Activated CD4-positive, alpha-beta T cell treated with anti-CD3 and anti-CD28 coated beads, Interleukin-2, amount 10 ng/mL, durations not matched to agents 7 days and 5 days (primary cell): ENCODE measurements around the gene SFXN5. TPM values are rescaled to one million over a fixed set of nuclear protein-coding genes. Genes with fewer than 3 reads are reported as not detected.

Experiments
- CTCF ChIA-PET: fragments of 350-600 bp; sonication (Branson Sonifier 250); formaldehyde crosslinking; loops from one replicate; lab custom pipeline; 2021; ENCODE audit warnings: antibody characterized with exemption; lab: Charles Lee
- POLR2A ChIA-PET: fragments of 350-600 bp; sonication (Branson Sonifier 250); formaldehyde crosslinking; loops from one replicate; lab custom pipeline; 2021; ENCODE audit warnings: antibody characterized with exemption; lab: Charles Lee
- DNase-seq: peaks from one replicate; pipeline ENCODE4 v3.0.0-alpha.2; 2020
- H3K27ac Mint-ChIP-seq: one replicate; pipeline ENCODE4 v1.8.0; 2021; ENCODE audit warnings: mild to moderate bottlenecking, moderate library complexity, mixed read lengths
- H3K27me3 Mint-ChIP-seq: one replicate; pipeline ENCODE4 v1.8.0; 2021; ENCODE audit warnings: mixed read lengths
- H3K36me3 Mint-ChIP-seq: one replicate; pipeline ENCODE4 v1.8.0; 2021; ENCODE audit warnings: low read depth, mixed read lengths
- H3K4me1 Mint-ChIP-seq: one replicate; pipeline ENCODE4 v1.8.0; 2021; ENCODE audit warnings: mixed read lengths
- H3K4me3 Mint-ChIP-seq: one replicate; pipeline ENCODE4 v1.8.0; 2021; ENCODE audit warnings: mild to moderate bottlenecking, moderate library complexity, mixed read lengths
- H3K9me3 Mint-ChIP-seq: one replicate; pipeline ENCODE4 v1.8.0; 2021; ENCODE audit warnings: mixed read lengths
- total RNA-seq, 2 experiments: library from RNA; stranded (reverse); gene quantifications; one replicate each; pipeline ENCODE4 v1.2.3, GENCODE V29; 2021

Gene SFXN5
- total RNA-seq, 2 experiments from 2014 or later, result 7.0 to 10.0 TPM

DNA sequence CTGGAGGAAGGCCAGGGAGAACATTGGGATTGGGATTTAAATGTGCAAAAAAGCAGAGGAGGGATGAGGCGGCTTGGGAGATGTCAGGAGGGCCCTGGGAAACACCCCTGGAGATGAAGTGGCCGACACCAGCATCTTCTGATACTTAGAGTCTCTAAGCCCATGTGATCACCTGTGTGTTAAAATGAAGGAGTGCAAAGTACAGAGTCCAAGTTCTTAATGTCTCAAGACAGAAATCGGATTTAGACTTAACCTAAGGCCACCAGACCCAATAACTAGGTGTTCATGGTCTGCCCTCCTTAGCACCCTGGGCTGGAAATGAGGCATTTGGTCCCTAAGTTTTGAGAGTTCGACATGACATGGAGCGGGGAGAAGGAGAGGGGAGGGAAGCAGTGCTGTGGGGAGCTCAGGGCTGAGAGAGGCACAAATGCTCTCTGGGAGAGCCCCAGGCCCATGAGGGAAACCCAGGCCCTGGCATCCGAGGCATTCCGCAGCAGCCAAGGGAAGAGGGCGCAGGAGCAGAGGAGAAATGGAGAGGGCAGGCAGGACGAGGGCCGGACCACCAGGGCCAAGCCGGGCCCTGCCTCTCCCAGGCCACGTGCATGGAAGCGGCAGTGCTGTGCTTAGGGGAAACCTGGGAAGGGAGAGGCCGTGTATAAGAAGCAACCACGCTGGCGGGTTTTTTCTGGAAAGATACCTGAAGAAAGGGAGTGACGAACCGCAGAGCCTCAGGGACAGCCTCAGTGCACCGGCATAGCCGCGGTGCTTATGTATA, 63.3 kb downstream of the SFXN5 start:
- POLR2A ChIA-PET, result no interaction called here
- no peak for DNase-seq
- Mint-ChIP-seq H3K9me3 (no peaks in the 10 kb centered on the region), H3K4me3 (no peak overlapping the region), H3K4me1 (no peaks in the 10 kb centered on the region), H3K27me3 (no peaks in the 10 kb centered on the region), H3K36me3 (no peaks in the 10 kb centered on the region), H3K27ac (no peak overlapping the region)
- CTCF ChIA-PET, result interaction anchor here (1.2 kb wide), 1 partner anchor 120 kb away, joined by 3 read pairs; the partner anchor contains the start of gene SPR

GRCh38 chr2:73006969-73007710, 64.4 kb downstream of the SFXN5 start:
- CTCF ChIA-PET, result interaction anchor here (1.2 kb wide), 1 partner anchor 13 kb away, joined by 4 read pairs; no protein-coding TSS in a partner anchor
- POLR2A ChIA-PET, result no interaction called here
- H3K27me3 Mint-ChIP-seq, result no peaks in the 10 kb centered on the region
- no peaks in the 10 kb centered on the region for H3K4me1 Mint-ChIP-seq
- DNase-seq, result no peak
- H3K27ac Mint-ChIP-seq, result no peak overlapping the region
- no peaks in the 10 kb centered on the region for H3K36me3 Mint-ChIP-seq
- no peaks in the 10 kb centered on the region for H3K9me3 Mint-ChIP-seq
- no peak overlapping the region for H3K4me3 Mint-ChIP-seq

- H3K27me3 Mint-ChIP-seq, result no peaks in the 10 kb centered on the region
- H3K27ac Mint-ChIP-seq, result no peak overlapping the region
- CTCF ChIA-PET, result no interaction called here
- no peaks in the 10 kb centered on the region for H3K36me3 Mint-ChIP-seq
- POLR2A ChIA-PET, result no interaction called here
- no peak for DNase-seq
- no peaks in the 10 kb centered on the region for H3K4me1 Mint-ChIP-seq
- no peaks in the 10 kb centered on the region for H3K9me3 Mint-ChIP-seq
- H3K4me3 Mint-ChIP-seq, result no peak overlapping the region
Measured at GRCh38 chr2:73004889-73005596, 66.5 kb downstream of the SFXN5 start.

- Mint-ChIP-seq H3K4me3 (no peak overlapping the region), H3K9me3 (no peaks in the 10 kb centered on the region), H3K4me1 (no peaks in the 10 kb centered on the region), H3K36me3 (no peaks in the 10 kb centered on the region), H3K27me3 (no peaks in the 10 kb centered on the region), H3K27ac (no peak overlapping the region)
- ChIA-PET POLR2A (no interaction called here), CTCF (interaction anchor here (1.1 kb wide), 1 partner anchor 168 kb away, joined by 6 read pairs; no protein-coding TSS in a partner anchor)
- DNase-seq, result no peak
Measured at GRCh38 chr2:73004466-73004865, 67.0 kb downstream of the SFXN5 start.

- no peaks in the 10 kb centered on the region for H3K9me3 Mint-ChIP-seq
- no peak overlapping the region for H3K4me3 Mint-ChIP-seq
- no peak for DNase-seq
- no peaks in the 10 kb centered on the region for H3K27me3 Mint-ChIP-seq
- H3K27ac Mint-ChIP-seq, result no peak overlapping the region
- ChIA-PET CTCF (no interaction called here), POLR2A (no interaction called here)
- H3K4me1 Mint-ChIP-seq, result no peaks in the 10 kb centered on the region
- H3K36me3 Mint-ChIP-seq, result no peaks in the 10 kb centered on the region
Measured at GRCh38 chr2:73003027-73003426, 68.5 kb downstream of the SFXN5 start.

DNA sequence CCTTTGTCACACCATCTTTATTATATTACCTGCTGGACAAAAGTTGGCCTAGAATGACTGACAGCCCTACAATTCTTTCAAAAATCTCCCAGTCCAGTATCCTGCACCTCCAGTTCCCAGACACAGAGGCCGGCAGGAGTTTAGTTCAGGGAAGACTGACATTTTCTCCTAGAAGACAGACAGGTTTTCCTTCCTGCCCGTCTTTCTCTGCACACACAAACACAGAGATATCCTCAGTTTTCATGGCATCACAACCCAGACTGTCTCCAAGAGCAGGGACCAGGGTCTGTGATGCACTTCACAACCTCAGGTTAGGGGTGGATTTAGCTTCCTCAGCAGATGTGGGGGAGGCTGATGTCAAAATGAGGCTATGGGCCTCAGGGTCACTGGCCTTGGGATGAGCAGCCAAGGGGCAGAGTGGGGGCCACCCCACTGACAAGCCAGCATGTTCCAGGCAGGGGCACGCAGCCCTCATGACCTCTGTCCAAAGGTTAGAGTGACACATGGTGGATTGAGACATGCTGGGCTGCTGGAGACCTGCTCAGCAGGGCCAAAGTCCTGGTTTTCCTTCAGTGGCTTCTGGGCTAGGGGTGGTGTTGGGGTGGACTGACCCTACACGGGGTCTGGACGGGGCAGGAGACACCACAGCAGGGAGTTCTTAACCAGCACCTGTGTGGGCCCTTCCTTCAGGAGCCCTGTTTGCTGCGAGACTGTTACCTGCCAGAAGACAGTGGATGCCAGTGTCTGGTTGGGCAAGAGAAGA, 70.5 kb downstream of the SFXN5 start:
- Mint-ChIP-seq H3K4me1 (no peaks in the 10 kb centered on the region), H3K27me3 (no peaks in the 10 kb centered on the region), H3K4me3 (no peak overlapping the region), H3K9me3 (no peaks in the 10 kb centered on the region), H3K36me3 (no peaks in the 10 kb centered on the region), H3K27ac (no peak overlapping the region)
- POLR2A ChIA-PET, result no interaction called here
- no peak for DNase-seq
- CTCF ChIA-PET, result no interaction called here

GRCh38 chr2:72999729-73000725, 71.5 kb downstream of the SFXN5 start:
- no peak overlapping the region for H3K27ac Mint-ChIP-seq
- no peak for DNase-seq
- H3K4me3 Mint-ChIP-seq, result no peak overlapping the region
- ChIA-PET CTCF (interaction anchor here (1.4 to 2.5 kb wide), 3 partner anchors 16 to 177 kb away, joined by 3 to 9 read pairs (median 3); no protein-coding TSS in a partner anchor), POLR2A (no interaction called here)
- no peaks in the 10 kb centered on the region for H3K36me3 Mint-ChIP-seq
- H3K4me1 Mint-ChIP-seq, result no peaks in the 10 kb centered on the region
- no peaks in the 10 kb centered on the region for H3K27me3 Mint-ChIP-seq
- no peaks in the 10 kb centered on the region for H3K9me3 Mint-ChIP-seq

- Mint-ChIP-seq H3K9me3 (no peaks in the 10 kb centered on the region), H3K4me1 (no peaks in the 10 kb centered on the region), H3K27ac (no peak overlapping the region), H3K4me3 (no peak overlapping the region), H3K36me3 (no peaks in the 10 kb centered on the region), H3K27me3 (no peaks in the 10 kb centered on the region)
- no peak for DNase-seq
- POLR2A ChIA-PET, result no interaction called here
- CTCF ChIA-PET, result interaction anchor here (1.4 to 2.5 kb wide), 3 partner anchors 14 to 179 kb away, joined by 3 to 9 read pairs (median 3); no protein-coding TSS in a partner anchor
Measured at GRCh38 chr2:72998724-72999123, 72.8 kb downstream of the SFXN5 start.

DNA sequence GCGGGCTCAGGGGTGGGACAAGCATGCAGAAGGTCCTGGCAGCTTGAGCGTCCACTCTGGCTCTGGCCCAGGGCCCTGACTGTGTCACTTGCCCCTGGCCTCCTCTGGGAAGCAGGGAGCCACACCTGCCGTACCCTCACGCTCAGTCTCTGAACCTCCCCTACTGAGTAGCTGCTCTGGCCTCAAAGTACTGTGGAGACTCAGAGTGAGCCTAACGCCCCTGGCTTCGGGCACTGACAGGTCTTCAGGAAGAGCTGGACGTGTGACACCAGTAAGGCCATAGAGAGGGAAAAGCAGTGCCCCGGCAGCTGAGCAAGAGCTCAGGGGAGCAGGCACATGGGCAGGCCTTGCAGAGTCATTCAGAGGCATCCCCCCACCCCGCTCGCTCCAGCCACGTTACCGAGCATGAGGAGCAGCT, 73.3 kb downstream of the SFXN5 start:
- Mint-ChIP-seq H3K27ac (no peak overlapping the region), H3K36me3 (no peaks in the 10 kb centered on the region), H3K4me1 (no peaks in the 10 kb centered on the region), H3K27me3 (no peaks in the 10 kb centered on the region), H3K9me3 (no peaks in the 10 kb centered on the region), H3K4me3 (no peak overlapping the region)
- no peak for DNase-seq
- CTCF ChIA-PET, result interaction anchor here (0.9 to 2.6 kb wide), 6 partner anchors 11 to 179 kb away, joined by 3 to 10 read pairs (median 3); no protein-coding TSS in a partner anchor
- POLR2A ChIA-PET, result no interaction called here

GRCh38 chr2:72996117-72996502, 75.4 kb downstream of the SFXN5 start:
- peak overlapping the region; percentile 46 for H3K27ac Mint-ChIP-seq
- H3K4me3 Mint-ChIP-seq, result no peak overlapping the region
- no peaks in the 10 kb centered on the region for H3K36me3 Mint-ChIP-seq
- ChIA-PET POLR2A (no interaction called here), CTCF (interaction anchor here (1.0 to 2.6 kb wide), 4 partner anchors 9 to 181 kb away, joined by 3 to 11 read pairs (median 6); no protein-coding TSS in a partner anchor)
- no peak for DNase-seq
- no peaks in the 10 kb centered on the region for H3K4me1 Mint-ChIP-seq
- H3K9me3 Mint-ChIP-seq, result no peaks in the 10 kb centered on the region
- H3K27me3 Mint-ChIP-seq, result no peaks in the 10 kb centered on the region

GRCh38 chr2:72995430-72996116, 75.9 kb downstream of the SFXN5 start:
- H3K27ac Mint-ChIP-seq, result peak overlapping the region; percentile 46
- no peaks in the 10 kb centered on the region for H3K4me1 Mint-ChIP-seq
- H3K4me3 Mint-ChIP-seq, result no peak overlapping the region
- ChIA-PET POLR2A (no interaction called here), CTCF (interaction anchor here (0.7 kb wide), 1 partner anchor 182 kb away, joined by 3 read pairs; no protein-coding TSS in a partner anchor)
- H3K9me3 Mint-ChIP-seq, result no peaks in the 10 kb centered on the region
- H3K27me3 Mint-ChIP-seq, result no peaks in the 10 kb centered on the region
- H3K36me3 Mint-ChIP-seq, result no peaks in the 10 kb centered on the region
- no peak for DNase-seq
